MCF 10A (cell line): Measurements from ENCODE around the gene SGIP1. TPM values are rescaled to one million over a fixed set of nuclear protein-coding genes. Genes with fewer than 3 reads are reported as not detected.

Experiments
- Bru-seq: library from RNA; stranded (reverse); fragments of 400-500 nt; gene quantifications from one replicate; lab custom pipeline; 2021; lab: Mats Ljungman, UMichigan
- BruChase-seq, 2 experiments: library from RNA; stranded (reverse); fragments of 400-500 nt; gene quantifications; one replicate each; lab custom pipeline; 2021; lab: Mats Ljungman, UMichigan
- BruUV-seq: library from RNA; stranded (reverse); fragments of 400-500 nt; replicated peaks from 2 replicates; lab custom pipeline; 2021; lab: Mats Ljungman, UMichigan
- CTCF ChIA-PET: fragments of 300-600 bp; sonication (Branson Sonifier 250); formaldehyde crosslinking; extraction: SDS; loops from one replicate; lab custom pipeline; 2021; ENCODE audit warnings: antibody characterized with exemption, inconsistent platforms; lab: Yijun Ruan, JAX
- POLR2A ChIA-PET: fragments of 300-600, 350-650 bp; sonication (Branson Sonifier 250); formaldehyde crosslinking; extraction: SDS; loops from one replicate; lab custom pipeline; 2020; ENCODE audit warnings: antibody characterized with exemption, inconsistent platforms; lab: Yijun Ruan, JAX
- DNase-seq: peaks from one replicate; pipeline ENCODE4 v3.0.0-alpha.2; 2018; ENCODE audit not compliant: unreplicated experiment
- H3K27ac Mint-ChIP-seq: one replicate; pipeline ENCODE4 v1.8.0; 2022; ENCODE audit warnings: mild to moderate bottlenecking, low read depth, mixed read lengths; ENCODE audit not compliant: unreplicated experiment
- H3K27me3 Mint-ChIP-seq: one replicate; pipeline ENCODE4 v1.8.0; 2022; ENCODE audit warnings: mixed read lengths; ENCODE audit not compliant: insufficient read depth, unreplicated experiment
- H3K36me3 Mint-ChIP-seq: one replicate; pipeline ENCODE4 v1.8.0; 2022; ENCODE audit warnings: mild to moderate bottlenecking, moderate library complexity, mixed read lengths; ENCODE audit not compliant: insufficient read depth, unreplicated experiment
- H3K4me1 Mint-ChIP-seq: one replicate; pipeline ENCODE4 v1.8.0; 2022; ENCODE audit warnings: mixed read lengths; ENCODE audit not compliant: insufficient read depth, unreplicated experiment
- H3K4me3 Mint-ChIP-seq: one replicate; pipeline ENCODE4 v1.8.0; 2022; ENCODE audit warnings: mild to moderate bottlenecking, moderate library complexity, mixed read lengths; ENCODE audit not compliant: unreplicated experiment
- H3K9me3 Mint-ChIP-seq: one replicate; pipeline ENCODE4 v1.8.0; 2022; ENCODE audit warnings: mixed read lengths; ENCODE audit not compliant: unreplicated experiment
- intact Hi-C: fragments of 100-400 bp; cut with micrococcal nuclease; formaldehyde crosslinking; loops from 2 replicates; pipeline ENCODE4 v1.14.1; 2022
- long read RNA-seq: library from polyadenylated mRNA; stranded (forward); transcript quantifications from one replicate; pipeline ENCODE4 v2.0.0, GENCODE V29; 2022
- total RNA-seq: library from RNA; stranded (reverse); gene quantifications from 2 replicates; pipeline ENCODE4 v1.2.3, GENCODE V29; 2022
- TF ChIP-seq, protein P1 (sequence below): fragments of 200-600 bp; IDR thresholded peaks from one replicate; pipeline ENCODE4 v1.8.0; 2022; ENCODE audit warnings: antibody characterized with exemption, mild to moderate bottlenecking; ENCODE audit not compliant: unreplicated experiment

Gene SGIP1, protein sequence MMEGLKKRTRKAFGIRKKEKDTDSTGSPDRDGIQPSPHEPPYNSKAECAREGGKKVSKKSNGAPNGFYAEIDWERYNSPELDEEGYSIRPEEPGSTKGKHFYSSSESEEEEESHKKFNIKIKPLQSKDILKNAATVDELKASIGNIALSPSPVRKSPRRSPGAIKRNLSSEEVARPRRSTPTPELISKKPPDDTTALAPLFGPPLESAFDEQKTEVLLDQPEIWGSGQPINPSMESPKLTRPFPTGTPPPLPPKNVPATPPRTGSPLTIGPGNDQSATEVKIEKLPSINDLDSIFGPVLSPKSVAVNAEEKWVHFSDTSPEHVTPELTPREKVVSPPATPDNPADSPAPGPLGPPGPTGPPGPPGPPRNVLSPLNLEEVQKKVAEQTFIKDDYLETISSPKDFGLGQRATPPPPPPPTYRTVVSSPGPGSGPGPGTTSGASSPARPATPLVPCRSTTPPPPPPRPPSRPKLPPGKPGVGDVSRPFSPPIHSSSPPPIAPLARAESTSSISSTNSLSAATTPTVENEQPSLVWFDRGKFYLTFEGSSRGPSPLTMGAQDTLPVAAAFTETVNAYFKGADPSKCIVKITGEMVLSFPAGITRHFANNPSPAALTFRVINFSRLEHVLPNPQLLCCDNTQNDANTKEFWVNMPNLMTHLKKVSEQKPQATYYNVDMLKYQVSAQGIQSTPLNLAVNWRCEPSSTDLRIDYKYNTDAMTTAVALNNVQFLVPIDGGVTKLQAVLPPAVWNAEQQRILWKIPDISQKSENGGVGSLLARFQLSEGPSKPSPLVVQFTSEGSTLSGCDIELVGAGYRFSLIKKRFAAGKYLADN
- total RNA-seq, result not detected in 2 replicates
- Bru-seq, nascent RNA, result percentile 10 among the genes with signal in this experiment
- percentile 2 among the genes with signal in this experiment for BruChase-seq, experiment 1, labeled RNA remaining after a 6-hour chase
- percentile 7 among the genes with signal in this experiment for BruChase-seq, experiment 2, labeled RNA remaining after a 2-hour chase
- long read RNA-seq, result 0 reads

DNA sequence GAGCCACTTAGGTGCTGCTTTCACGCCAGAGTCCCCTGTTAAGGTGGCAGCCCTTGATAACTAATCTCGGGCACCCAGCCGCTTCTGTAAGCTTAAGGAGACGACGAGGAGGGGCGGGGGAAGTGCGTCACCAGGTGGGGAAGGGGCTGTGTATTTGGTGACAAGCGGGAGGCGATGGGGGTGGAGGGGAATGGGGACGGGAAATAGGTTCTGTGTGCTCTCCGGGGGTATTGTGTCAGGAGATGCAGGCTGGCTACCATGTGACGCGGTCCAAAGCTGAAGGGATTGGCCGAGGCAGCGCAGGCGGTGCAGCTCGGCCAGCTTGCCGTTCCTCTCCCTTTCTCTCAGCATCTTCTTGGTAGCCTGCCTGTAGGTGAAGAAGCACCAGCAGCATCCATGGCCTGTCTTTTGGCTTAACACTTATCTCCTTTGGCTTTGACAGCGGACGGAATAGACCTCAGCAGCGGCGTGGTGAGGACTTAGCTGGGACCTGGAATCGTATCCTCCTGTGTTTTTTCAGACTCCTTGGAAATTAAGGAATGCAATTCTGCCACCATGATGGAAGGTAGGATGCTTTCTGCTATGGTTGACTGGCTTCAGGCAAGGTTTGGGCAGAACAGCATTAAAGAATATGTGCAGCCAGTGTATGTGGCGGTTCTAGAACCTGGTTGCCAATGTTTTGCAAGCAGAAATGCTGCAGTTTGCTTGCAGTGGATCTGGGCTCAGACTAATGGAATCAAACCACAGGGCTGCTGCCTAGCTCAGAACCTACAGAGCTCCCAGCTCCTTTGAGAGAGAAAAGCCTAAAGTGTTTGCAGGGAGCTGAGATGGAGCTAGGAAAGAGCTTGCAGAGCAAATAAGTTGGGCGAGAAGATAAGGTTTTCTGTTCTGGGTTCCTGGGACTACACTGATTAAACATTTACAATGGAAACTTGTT is at the start of gene SGIP1:
Gene SGIP1, plus strand, starts transcription at position 350 of the 937 bp plus-strand sequence. Its CDS starts 206 bp downstream, at position 556.
- H3K4me1 Mint-ChIP-seq, result peaks cover 8% of the 10 kb centered on the region
- no peaks in the 10 kb centered on the region for H3K36me3 Mint-ChIP-seq
- TF ChIP-seq, protein P1, sequence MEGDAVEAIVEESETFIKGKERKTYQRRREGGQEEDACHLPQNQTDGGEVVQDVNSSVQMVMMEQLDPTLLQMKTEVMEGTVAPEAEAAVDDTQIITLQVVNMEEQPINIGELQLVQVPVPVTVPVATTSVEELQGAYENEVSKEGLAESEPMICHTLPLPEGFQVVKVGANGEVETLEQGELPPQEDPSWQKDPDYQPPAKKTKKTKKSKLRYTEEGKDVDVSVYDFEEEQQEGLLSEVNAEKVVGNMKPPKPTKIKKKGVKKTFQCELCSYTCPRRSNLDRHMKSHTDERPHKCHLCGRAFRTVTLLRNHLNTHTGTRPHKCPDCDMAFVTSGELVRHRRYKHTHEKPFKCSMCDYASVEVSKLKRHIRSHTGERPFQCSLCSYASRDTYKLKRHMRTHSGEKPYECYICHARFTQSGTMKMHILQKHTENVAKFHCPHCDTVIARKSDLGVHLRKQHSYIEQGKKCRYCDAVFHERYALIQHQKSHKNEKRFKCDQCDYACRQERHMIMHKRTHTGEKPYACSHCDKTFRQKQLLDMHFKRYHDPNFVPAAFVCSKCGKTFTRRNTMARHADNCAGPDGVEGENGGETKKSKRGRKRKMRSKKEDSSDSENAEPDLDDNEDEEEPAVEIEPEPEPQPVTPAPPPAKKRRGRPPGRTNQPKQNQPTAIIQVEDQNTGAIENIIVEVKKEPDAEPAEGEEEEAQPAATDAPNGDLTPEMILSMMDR, result no peak
- H3K9me3 Mint-ChIP-seq, result no peaks in the 10 kb centered on the region
- POLR2A ChIA-PET, result no interaction called here
- peak within 1 kb of the TSS; percentile 45 for H3K4me3 Mint-ChIP-seq
- CTCF ChIA-PET, result no interaction called here
- no TSS peak for BruUV-seq
- H3K27ac Mint-ChIP-seq, result no peak within 1 kb of the TSS
- no peaks in the 10 kb centered on the region for H3K27me3 Mint-ChIP-seq
- no peak for DNase-seq
- intact Hi-C loops, result no loop called here

DNA sequence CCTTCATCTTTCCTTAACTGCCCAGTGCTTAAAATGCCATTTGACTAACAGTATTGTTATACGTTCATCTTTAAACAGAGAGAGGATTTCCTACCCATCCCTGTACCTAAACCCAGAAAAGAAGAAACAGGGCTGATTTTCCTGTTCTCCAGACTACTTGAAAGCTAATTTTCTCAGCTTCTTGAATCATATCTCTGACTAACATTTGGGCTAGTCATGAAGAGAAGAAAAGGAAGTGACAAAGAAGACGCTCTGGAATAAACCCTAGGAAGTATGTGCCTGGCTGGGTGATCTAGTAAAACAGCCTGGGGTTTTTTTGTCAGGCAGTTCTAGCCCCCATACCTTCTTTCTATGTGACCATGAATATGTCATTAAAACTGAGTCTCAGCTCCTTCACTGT is 44.8 kb upstream of the SGIP1 start:
- DNase-seq, result peak; percentile 15
- no TSS peak for BruUV-seq
- no peaks in the 10 kb centered on the region for H3K9me3 Mint-ChIP-seq
- no peak overlapping the region for H3K27ac Mint-ChIP-seq
- no peak overlapping the region for H3K4me3 Mint-ChIP-seq
- H3K36me3 Mint-ChIP-seq, result peaks cover 6% of the 10 kb centered on the region
- ChIA-PET CTCF (interaction anchor here (1.0 kb wide), 1 partner anchor 15 kb away, joined by 5 read pairs; no protein-coding TSS in a partner anchor), POLR2A (no interaction called here)
- intact Hi-C loops, result no loop called here
- peaks cover 12% of the 10 kb centered on the region for H3K4me1 Mint-ChIP-seq
- H3K27me3 Mint-ChIP-seq, result no peaks in the 10 kb centered on the region
- TF ChIP-seq, protein P1, result no peak

DNA sequence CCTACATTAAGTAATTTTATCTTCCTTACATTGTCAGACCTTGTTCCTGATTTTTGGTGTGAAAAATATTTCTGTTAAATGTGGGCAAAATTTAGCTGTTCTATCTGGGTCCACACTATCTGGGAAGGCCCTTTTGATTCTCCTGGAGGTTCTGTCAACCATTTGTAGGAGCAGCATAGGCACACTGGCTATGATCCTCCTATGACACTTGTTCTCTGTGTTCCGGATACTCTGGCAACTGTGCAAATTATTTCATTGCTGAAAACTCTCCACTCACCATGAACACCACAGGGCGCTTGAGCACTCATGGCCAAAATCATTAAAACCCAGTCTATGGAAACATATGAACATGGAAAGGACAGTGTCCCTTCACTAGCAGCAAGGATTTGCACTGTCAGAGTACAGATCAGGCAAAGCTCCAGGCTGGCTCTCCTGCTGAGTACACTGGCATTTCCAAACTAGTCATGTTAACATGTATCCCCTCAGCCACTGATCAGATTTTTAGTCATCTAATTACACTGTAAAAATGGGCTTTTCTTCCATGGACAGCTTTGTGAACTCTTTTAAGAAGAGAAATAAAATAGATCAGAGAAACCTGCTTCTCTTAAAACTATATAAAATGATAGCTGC is 43.9 kb upstream of the SGIP1 start:
- intact Hi-C loops, result no loop called here
- no peak overlapping the region for H3K27ac Mint-ChIP-seq
- POLR2A ChIA-PET, result interaction anchor here (0.9 to 1.3 kb wide), 2 partner anchors 10 to 16 kb away, joined by 3 to 4 read pairs; no protein-coding TSS in a partner anchor
- TF ChIP-seq, protein P1, result no peak
- no peak overlapping the region for H3K4me3 Mint-ChIP-seq
- H3K36me3 Mint-ChIP-seq, result peaks cover 6% of the 10 kb centered on the region
- no peaks in the 10 kb centered on the region for H3K27me3 Mint-ChIP-seq
- CTCF ChIA-PET, result interaction anchor here (1.0 to 1.6 kb wide), 5 partner anchors 14 to 248 kb away, joined by 3 to 7 read pairs (median 5); no protein-coding TSS in a partner anchor
- H3K4me1 Mint-ChIP-seq, result peaks cover 12% of the 10 kb centered on the region
- no peaks in the 10 kb centered on the region for H3K9me3 Mint-ChIP-seq
- no TSS peak for BruUV-seq
- DNase-seq, result no peak
